ENCODE data around the gene FLRT2.

The FLRT2 gene

DNA sequence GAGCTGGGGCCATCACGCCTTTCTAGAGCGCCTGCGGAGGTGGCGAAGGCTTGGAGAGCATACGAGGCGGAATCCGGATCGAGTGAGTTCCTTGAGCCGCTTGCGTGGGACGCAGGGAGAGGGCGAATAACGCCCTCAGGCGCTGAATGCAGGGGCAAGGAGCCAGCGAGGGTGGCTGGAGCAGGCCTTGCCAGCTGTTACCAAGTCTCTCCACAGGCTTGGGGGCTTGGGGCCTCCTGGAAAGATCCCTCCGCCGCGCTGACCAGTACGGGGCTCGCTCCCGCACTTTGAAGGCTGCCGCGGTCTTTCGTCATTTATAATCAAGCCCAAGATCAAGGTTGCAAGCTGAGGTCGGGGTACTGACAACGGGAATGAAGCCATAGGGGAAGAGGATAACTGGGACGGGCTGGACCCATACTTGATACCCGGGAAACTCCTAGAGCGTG, 1.2 kb downstream of the FLRT2 start:
- no peak for DNase-seq

DNA sequence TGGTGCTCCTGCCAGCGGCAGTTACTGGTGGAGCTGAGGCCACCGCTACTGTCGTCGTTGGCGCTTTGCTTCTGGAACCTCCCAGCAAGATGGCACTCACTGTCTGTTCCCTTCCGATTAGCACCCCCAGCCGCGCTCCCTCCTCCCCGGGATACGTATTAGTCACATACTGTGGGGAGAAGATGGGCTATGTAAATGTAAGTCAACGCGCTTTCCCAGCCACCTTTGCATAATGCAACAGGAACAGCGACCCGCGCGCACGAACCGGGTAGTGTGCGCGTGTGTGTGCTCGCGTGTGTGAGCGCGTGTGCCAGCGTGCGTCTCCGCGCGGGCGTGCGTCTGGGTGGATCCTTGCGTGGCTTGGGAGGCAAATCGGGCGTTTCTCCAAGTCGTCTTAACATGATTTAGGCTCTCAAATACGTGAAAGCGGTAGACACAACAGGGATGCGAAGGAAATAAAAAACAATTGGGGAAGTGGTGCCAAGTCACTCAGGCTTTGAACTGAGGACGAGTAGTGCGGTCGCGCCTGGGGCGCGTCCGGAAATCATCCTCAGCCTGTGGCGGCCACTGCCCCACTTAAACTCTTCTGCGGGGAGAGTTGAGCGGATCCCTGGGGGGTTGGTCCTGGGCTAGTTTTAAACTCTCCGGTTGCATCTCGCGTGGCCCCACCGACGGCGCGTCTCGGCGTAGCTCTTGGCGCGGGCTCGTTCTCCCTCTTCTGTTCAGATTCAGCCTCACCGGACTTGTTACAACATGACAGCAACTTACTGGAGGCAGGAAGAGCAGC, 1.8 kb downstream of the FLRT2 start:
- DNase-seq: no peak

DNA sequence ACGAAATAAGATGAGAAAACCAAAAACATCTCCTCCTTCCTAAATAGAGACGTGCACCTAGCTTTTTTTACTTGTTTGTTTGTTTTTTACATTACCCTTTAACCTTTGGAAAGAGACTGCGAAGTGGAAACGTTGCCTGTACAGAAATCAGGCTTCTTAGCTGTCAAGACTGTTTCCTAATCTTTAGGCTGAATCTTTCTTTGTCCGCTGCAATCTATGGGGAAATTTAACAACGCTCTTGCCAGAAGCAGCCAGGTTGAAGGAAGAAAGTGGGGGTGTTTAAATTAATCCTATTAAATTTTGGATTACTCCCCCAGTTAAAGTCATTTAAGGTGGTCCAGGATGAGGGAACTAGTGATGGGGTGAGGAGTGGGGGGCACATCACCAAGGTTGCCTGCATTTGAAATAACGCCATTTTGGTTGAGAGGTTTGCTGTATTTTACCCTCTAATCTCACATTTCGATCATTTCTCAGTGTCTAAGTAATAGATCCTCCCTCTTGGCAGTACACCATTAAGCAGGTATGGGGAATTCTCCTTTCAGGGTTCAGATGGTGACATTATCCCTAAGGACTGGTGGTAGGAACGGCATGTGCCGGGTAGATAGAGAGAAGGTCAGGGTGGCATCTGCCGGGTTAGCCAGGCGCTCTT, 2.6 kb downstream of the FLRT2 start:
- DNase-seq: no peak

DNA sequence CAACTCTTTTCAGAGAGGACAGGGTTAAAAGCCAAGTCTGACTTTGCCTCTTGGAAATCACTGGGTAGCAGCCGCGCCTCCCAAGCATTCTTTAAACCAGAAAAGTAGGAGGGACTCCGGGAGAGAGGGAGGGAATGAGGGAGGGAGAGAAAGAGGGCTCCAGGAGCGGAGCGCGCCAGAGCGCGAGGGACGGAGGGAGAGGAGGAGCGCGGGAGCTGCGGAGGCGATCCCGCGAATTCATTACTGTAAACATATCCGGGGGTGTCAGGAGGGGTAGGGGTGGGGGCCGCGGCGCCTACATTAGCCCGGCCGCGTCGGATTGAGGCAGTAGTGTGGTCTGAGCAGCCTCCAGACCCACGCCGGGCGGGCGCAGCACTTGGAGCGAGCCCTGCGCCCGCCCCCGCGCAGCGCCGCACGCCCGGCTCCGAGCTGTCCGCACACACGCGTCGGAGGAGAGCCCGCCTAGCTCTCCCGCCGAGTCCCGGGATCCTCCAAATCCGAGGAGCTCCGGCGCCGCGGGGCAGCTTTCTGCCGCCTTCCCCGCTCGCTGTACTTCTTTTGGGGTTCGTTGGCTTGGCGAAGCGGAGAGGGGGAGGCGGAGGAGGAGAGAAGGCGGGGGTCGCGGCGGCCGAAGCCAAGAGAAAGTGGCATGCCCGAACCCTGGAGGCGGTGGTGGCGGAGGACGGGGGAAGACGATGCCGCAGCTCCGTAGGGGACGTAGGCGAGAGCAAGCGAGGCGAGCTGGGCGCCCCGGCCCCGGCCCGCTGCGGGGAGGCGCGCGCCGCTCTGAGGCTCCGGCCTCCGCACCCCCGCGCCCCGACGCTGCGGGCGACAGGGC, 3.3 kb downstream of the FLRT2 start:
- no peak for DNase-seq

DNA sequence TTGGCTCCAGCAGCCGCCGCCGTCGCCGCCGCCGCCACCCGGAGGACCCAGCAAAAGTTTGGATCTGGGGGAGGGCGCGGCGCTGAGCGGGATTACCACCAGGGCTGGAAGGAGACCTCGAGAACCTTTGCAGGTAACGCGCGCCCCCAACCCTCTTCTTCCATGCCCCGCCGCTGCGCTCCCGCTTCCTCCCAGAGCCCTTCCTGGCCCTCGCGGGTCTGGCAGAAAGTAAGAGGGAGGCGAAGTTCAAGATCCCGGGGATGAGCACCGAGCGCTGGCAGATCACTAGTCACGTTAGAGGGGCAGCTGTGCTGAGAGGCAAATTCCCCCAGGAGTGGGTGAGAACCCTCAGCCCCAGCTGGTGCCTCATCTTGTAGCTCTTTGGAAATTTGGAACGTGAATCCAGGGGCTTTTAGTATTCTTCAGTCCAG, 3.9 kb downstream of the FLRT2 start:
- DNase-seq: no peak

DNA sequence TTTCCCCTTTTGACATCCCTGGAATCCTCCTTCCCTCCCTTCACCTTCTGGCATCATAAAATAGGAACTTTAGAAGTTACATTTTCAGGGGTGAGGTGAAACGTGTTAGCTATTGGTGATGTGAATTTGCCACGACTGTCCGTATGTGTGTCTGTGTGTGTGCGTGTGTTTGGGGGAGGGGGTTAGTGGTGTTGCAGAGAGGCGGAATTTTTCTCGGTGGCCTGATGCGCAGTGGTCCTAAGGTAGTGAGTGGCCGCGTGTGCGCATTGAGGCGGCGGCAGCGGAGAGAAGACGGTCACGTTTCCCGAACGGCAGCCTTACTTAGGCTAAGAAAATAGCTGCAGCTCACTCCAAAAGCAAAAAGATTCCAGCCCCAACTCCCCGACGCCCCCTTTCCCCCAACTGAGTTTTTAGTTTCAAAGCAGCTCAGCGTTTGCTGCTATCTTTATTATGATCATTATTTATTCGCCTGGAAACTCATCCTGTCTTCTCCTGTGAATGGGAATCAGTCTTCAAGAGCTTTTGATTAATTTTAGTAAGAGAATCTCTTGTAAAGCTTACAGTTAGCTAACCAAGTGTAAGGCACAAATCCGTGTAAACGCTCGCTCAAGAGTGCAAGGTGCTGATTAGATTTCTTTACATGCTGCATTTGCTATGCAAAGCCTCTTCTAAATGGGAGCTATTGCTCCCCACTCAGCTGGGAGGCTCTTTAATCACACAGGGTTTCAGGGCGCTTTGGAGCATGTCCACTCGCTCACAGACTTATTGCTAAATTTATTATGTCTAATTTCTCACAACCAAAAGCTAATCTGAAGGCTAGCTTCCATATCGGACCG, 4.7 kb downstream of the FLRT2 start:
- DNase-seq: no peak

DNA sequence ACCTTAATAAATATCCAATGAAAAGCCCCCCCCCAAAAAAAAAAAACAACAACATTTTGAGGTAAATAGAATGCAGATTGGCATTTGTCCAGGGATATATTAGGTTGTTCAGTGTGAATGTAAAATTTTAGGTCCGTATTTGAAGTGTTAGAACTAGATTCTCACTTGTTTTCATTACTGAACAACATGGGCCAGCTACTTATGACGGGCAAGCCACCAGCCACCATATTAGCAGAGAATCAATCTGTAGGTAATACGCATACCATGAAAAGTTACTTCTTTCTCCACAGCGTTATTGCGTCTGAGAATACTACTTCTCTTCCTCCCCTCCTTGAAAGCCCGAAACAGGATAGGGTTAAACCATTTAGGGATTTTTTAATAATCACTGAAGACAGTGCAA, 5.4 kb downstream of the FLRT2 start:
- no peak for DNase-seq

DNA sequence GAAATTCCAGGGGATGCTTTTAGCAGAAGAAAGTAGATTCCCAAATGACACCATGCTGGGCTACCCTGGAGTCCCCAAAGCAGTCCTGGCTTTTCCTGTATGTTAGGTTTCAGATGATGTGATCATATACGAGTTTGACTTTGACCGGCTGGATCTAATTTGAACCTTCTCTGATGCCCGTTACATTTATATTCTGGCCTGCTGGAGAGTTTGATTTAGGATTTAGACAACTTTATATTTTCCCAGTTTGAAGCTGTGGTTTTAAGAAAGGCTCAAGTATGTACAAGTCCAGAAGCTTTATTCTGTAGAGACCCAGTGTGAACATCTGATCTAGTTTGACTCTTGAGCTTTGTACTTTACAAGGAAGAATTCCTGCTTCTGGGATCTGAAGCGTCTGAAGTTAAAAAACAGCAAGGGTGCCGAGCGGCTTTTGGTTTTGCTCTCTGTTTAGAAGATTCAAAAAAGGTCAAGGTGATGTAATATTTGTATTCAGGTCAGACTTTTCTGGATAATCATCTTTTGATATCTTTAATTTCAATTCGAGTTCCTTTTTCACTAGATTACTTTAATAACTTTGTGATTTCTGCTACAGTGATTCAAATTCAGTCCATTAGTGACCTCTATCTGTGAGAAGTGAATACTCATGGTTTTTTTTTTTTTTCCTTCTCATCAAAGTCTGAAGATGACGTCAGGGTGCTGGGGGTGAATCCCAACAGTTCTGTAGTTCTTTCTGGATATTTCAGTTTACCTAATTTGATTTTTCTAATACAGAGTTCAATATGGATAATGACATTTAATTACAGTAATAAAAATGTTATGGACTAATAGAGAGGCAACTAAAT, 6.3 kb downstream of the FLRT2 start:
- DNase-seq: no peak

DNA sequence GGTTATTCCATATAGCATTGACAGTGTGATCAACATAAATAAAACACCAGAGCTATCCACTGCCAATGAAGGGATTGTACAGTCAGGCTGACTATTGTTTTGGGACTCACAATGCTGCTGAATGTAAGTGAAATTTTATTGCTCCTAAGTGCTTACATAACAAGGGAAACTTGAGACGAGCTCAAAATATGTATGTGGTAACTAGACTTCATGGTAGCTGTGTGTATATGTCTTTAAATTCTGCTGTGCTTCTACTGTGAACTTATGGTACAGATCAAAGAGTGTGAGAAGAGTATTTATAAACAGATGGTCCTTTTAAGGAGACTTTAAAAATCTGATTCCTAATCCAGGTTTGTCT, 6.9 kb downstream of the FLRT2 start:
- no peak for DNase-seq

DNA sequence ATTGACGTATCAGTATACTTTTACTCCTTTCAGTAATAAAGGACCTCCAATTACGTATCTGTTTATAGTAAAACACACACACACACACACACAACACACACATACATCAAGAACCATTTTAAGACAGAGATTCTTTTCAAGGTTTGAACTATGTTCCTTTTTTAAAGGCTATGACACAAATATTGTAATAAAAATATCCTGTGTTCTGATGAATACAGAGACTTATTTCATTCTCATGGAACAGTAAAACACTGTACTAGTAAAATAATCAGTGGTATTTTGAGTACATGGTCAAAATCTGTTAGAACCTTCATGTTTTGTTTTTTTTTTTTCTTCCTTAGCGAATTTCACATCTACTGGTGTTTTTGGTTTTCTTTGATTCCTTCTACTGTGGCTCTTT, 7.6 kb downstream of the FLRT2 start:
- DNase-seq: no peak

DNA sequence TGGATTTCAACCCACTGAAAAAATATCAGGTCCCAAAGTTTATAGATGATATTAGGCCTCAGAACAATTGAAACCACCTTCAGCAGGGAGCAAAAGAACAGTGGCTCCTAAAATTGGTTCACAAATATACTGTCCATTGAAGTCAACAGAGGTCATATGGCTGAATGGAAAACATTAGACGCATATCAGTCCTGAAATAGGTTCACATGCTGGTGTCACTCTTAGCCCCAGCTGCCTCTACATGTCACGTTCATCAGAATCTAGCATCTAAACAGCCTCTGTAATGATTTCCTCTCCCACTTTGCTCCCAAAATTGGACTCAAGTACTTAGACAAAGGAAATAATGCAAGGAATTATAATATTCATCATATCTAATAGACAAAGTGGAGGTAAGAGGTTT, 8.7 kb downstream of the FLRT2 start:
- no peak for DNase-seq

DNA sequence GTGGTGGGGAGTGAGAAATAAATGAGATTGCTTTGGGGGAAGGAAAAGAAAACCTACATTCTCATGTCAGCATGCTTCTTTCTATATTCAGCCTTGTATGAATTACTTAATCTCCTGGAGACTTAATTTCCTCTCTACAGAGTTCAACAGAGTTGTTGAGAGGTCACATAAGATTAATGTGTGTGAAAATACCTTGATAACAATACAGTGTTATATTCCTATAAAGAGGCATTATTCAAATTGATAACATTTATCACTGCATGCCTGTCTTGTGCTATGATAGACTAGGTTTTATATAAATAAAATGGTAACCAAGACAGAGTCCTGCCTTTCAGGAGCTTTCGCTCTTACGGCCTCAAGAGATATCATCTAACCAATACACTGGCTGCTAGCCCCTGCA, 9.6 kb downstream of the FLRT2 start:
- DNase-seq: no peak

DNA sequence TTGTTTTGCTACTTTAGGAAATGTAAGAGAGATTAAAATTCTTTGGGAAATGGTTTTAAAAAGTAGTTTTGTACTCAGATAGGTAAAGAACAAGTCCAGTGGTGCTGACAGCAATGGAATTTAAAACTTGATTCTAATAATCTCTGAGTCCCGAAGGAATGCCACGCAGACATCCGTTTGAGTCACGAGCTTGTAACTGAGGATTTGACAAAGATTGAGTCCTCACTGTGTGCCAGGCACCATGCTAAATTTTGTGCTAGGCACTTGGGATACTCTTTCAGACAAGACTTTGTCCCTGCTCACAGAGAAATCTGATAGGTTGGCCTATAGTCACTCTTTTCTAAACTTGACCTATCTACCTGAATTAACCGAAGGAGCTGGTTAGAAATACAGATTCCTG, 12.7 kb downstream of the FLRT2 start:
- no peak for DNase-seq

DNA sequence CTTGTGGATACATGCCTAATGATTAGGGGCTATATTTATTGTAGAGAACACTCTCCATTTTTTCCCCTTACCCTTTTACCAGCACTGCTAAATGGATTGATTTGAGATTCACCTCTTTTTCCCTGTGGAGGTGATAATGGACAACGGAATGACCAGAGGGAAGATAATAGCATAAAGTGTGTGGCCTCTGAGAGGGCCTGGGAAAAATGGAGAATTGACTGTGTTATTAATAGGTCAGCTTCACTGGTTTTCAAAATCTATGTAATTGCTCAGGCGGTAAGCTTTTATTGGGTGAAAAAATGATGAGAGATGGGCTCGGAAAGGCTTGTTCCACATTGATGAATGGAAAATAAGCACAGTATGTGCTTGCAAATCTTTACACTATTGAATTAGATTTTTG, 15.8 kb downstream of the FLRT2 start:
- DNase-seq: no peak

DNA sequence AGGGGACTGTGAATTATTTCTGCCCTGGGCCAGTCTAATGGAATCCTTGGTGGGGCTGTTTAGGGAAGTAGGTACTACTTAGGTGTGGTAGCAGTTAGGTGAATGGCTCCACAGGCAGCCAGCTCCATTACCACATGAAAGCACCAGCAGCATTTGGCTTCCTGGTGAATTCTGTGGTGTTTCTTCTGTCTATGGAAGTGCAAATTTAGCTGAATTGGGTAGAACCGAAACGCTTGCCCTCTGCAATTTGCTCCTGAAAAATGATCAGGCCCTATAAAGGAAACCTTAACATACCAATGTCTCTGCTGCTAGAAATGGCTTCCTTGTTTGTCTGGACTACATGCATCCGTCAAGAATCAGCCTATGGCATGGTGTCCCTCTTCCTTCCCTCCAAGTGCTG, 16.4 kb downstream of the FLRT2 start:
- DNase-seq: no peak

DNA sequence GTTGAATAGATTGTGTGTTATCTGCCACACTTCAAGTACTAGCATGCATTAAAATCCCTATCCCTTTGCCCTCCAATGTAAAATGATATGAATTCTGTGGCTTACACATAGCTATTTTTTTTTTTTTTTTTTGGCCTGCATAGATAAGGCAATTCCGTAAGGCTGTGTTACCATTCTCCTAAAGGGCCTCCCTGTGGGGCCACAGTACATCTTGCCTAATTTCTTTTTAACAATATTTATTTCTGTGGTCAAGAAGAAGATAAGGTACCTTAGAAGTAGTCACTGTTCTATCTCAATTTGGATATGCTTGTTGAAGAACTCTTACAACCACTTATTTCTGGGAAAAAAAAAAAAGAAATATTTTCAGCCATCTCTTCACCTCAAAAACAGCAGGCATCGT, 19.8 kb downstream of the FLRT2 start:
- no peak for DNase-seq

DNA sequence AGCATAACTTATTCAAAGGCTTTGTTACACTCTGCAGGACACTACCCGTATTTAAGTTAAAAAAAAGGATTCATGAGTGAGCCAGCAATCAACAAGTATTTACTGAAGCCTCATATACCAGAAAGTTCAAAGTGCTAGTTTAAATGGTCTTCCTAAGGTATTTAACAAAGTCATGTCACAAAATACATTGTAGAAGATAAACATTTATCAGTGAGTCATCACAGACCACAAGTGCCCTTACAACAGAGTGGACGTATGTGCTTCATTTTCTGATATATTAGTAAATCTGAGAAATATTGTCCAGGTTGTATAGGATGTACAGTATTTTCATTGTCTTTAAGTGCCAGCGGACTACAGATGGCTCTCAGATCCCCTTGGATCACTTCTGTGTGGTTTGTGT, 24.2 kb downstream of the FLRT2 start:
- DNase-seq: no peak

DNA sequence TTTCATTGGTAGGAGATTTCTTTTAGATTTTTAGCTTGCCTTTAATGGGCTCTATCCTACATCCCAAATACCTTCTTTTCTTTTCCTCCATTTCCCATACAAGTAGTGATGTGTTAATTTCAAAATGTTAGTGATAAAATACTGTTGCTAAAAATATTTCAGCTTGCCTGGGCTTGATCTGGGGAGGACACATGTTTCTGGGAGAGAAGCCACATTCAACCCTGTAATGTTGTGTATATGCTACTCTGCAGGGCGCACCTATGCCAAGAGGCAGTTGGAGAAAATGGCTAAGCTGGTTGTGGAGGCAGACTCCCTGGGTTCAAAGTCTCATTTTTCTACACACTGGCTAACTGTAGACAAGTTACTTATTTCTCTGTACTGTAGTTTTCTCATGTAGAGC, 26.3 kb downstream of the FLRT2 start:
- no peak for DNase-seq

DNA sequence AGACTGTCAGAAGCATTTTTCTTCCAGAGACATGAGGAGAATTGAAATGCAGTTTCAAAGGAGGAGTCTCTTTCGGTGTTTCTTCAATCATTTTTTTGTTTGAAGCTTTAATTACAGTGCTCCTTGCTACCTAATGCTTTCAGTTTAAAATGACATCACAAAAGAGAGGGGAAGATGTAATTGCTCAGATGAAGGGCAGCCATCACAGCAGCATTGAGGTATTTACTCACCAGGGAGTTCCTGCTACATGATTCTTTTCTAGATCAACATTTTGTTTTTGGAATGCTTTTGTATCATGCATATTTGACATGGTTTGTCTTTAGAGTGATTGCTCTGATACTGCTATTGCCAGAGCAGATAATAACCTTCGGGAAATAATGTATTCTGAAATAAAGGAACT, 28.6 kb downstream of the FLRT2 start:
- no peak for DNase-seq

DNA sequence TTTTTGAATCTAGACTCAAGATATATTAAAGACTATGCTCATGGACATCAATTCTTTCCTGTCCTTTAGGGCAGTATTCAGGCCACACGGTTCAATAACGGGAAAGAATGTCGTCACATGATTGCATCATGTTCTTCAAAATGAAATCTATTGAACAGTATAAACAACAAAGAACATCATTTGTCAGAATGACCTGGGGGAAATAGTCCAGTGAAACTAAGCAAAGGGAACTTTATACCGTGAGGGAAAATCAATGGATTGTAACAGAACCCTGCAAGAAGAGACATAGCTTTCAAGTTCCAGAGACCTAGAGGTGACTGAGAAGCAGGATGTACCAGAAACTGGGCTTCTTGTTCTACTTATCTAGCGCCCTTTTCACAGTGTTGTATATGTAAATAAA, 32.7 kb downstream of the FLRT2 start:
- no peak for DNase-seq

DNA sequence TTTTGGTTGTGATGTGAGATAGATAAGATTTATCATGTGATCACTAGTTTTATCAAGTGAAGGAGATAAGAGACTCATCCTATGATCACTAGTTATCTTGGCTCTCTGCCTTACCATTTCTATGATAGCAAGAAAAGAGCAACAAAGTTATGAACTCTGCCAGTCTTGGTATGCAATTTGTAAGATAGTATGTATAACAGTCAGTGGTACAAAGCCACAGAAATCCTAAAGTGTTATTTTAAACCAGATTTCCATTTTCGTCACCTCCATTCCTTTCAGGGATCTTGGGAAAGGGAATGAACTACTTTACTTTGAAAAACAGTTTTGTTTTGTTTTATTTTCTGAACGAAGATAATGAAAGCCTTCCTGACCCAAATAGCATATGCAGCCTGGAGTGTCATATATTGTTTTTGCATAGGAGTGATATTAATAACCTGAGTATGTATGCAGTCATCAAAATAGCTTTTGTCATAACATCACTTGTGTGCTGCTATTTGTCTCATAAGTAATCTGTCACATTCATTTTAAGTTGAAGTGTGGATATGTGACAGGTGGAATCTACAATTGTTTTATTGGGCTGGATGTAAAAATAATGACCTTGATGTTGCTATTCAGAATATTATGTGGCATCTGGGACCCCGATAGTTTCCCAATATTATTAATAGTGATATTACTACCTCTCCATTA, 35.0 kb downstream of the FLRT2 start:
- no peak for DNase-seq
